ENCODE measurements around the gene PMVK. TPM values are rescaled to one million over a fixed set of nuclear protein-coding genes. Genes with fewer than 3 reads are reported as not detected.

The PMVK gene
- total RNA-seq, 1 experiment from 2014 or later = 24.0 TPM

DNA sequence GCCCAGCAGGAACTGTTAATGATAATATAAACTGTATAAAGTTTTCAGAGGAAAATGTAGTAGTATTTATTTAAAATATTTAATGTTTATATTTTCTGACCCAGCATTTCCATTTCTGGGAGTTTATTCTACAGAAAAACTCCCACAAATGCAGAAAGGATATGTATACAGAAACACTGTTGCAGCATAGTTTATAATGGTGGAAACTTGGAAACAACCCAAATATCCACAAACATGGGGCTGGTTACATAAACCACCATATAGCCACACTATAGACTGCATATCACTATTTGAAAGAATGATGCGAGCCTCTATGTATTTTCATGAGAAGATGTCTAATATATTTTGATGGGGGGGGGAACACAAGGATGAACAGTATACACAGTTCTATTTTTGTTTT is 34.9 kb downstream of the PMVK start:
- H3K4me2 ChIP-seq (ENCODE audit: low read length) = no peak overlapping the region
- no peak overlapping the region for H3K4me3 ChIP-seq (replicated peaks in 1 of 2; ENCODE audit: low read depth in 1 of 2, low read length in 2 of 2)
- H2AFZ ChIP-seq (ENCODE audit: low read depth, low read length, poor library complexity, severe bottlenecking) = no peak overlapping the region
- intact Hi-C loops (cut with micrococcal nuclease) = no loop called here
- POLR2A ChIA-PET = no interaction called here
- H3K27me3 ChIP-seq (ENCODE audit: insufficient read depth, low read length) = no peaks in the 10 kb centered on the region
- RAD21 ChIA-PET (ENCODE audit: low non-redundant PET in 1 of 2, low total read pairs in 2 of 2, uncharacterized antibody in 2 of 2, unreplicated experiment in 2 of 2) = no interaction called here
- no peaks in the 10 kb centered on the region; a peak in 1 of 4 replicates for H3K9me3 ChIP-seq (ENCODE audit: control insufficient read depth in 1 of 2, insufficient read depth in 1 of 2, low read depth in 1 of 2, low read length in 2 of 2)
- H3K9me2 ChIP-seq (ENCODE audit: insufficient read depth) = no peaks in the 10 kb centered on the region
- no peaks in the 10 kb centered on the region for H3K36me3 ChIP-seq (ENCODE audit: control insufficient read depth in 1 of 2, insufficient read depth in 2 of 2, low read length in 2 of 2)
- no peak for TF ChIP-seq YY1 (IDR thresholded peaks at IDR 0.05; ENCODE audit: extremely low read depth, insufficient replicate concordance, low read depth, low read length)
- no peak for TF ChIP-seq CEBPB (IDR thresholded peaks at IDR 0.05; ENCODE audit: low read depth)
- TF ChIP-seq EGR1 (IDR thresholded peaks at IDR 0.05; ENCODE audit: low read depth) = no peak
- no peak for TF ChIP-seq SIN3A (IDR thresholded peaks at IDR 0.05; ENCODE audit: low read depth)
- TF ChIP-seq CBX3 (IDR thresholded peaks at IDR 0.05; ENCODE audit: low read depth) = no peak
- no peak for TF ChIP-seq ELF1 (IDR thresholded peaks at IDR 0.05; ENCODE audit: borderline replicate concordance, low read depth)
- TF ChIP-seq JUND (IDR thresholded peaks at IDR 0.05) = no peak
- TF ChIP-seq POLR2A (IDR thresholded peaks at IDR 0.05; ENCODE audit: borderline replicate concordance, extremely low read depth, insufficient read depth, insufficient read length) = no peak
- TF ChIP-seq, protein P1, sequence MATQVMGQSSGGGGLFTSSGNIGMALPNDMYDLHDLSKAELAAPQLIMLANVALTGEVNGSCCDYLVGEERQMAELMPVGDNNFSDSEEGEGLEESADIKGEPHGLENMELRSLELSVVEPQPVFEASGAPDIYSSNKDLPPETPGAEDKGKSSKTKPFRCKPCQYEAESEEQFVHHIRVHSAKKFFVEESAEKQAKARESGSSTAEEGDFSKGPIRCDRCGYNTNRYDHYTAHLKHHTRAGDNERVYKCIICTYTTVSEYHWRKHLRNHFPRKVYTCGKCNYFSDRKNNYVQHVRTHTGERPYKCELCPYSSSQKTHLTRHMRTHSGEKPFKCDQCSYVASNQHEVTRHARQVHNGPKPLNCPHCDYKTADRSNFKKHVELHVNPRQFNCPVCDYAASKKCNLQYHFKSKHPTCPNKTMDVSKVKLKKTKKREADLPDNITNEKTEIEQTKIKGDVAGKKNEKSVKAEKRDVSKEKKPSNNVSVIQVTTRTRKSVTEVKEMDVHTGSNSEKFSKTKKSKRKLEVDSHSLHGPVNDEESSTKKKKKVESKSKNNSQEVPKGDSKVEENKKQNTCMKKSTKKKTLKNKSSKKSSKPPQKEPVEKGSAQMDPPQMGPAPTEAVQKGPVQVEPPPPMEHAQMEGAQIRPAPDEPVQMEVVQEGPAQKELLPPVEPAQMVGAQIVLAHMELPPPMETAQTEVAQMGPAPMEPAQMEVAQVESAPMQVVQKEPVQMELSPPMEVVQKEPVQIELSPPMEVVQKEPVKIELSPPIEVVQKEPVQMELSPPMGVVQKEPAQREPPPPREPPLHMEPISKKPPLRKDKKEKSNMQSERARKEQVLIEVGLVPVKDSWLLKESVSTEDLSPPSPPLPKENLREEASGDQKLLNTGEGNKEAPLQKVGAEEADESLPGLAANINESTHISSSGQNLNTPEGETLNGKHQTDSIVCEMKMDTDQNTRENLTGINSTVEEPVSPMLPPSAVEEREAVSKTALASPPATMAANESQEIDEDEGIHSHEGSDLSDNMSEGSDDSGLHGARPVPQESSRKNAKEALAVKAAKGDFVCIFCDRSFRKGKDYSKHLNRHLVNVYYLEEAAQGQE (IDR thresholded peaks at IDR 0.05; ENCODE audit: low read depth) = no peak
- no peak for TF ChIP-seq SRF (IDR thresholded peaks at IDR 0.05; ENCODE audit: low read depth)
- TF ChIP-seq ZFX (IDR thresholded peaks at IDR 0.05) = no peak
- H3K4me1 ChIP-seq (ENCODE audit: control insufficient read depth in 1 of 2, insufficient read depth in 2 of 2, low read length in 2 of 2) = no peaks in the 10 kb centered on the region
- no peak overlapping the region for H3K27ac ChIP-seq (ENCODE audit: low read depth, low read length)
- no peak overlapping the region for H3K9ac ChIP-seq (ENCODE audit: low read length)
- H3K79me2 ChIP-seq (ENCODE audit: insufficient read depth, low read length) = no peaks in the 10 kb centered on the region
- DNase-seq (ENCODE audit: low read depth, low spot score) = no peak
- no TSS peak for BruUV-seq (replicated peaks)
- CTCF ChIA-PET = no interaction called here
- no peaks in the 10 kb centered on the region for H4K20me1 ChIP-seq (ENCODE audit: insufficient read depth)
- no peak for ATAC-seq

All from HCT116 (cell line).